Epithelial cell of esophagus (primary cell): ENCODE results near the gene ACAP3.

Experiments used
- DNase-seq: peaks from one replicate; pipeline ENCODE4 v3.0.0; 2010; ENCODE audit warnings: low read depth
- H3K4me3 ChIP-seq: 2 replicates; pipeline ENCODE4 v1.5.1; 2011; ENCODE audit warnings: mild to moderate bottlenecking, low read length, control low read depth
- TF ChIP-seq, protein P1 (sequence below): IDR thresholded peaks from 2 replicates; pipeline ENCODE4 v1.5.1; 2011; ENCODE audit warnings: low read depth, mild to moderate bottlenecking, low read length, control low read depth, inconsistent platforms; ENCODE audit not compliant: insufficient read depth; ENCODE audit errors: missing control alignments

ACAP3 gene

GRCh38 chr1:1268284-1268682 is 39.4 kb downstream of the ACAP3 start:
- TF ChIP-seq, protein P1, sequence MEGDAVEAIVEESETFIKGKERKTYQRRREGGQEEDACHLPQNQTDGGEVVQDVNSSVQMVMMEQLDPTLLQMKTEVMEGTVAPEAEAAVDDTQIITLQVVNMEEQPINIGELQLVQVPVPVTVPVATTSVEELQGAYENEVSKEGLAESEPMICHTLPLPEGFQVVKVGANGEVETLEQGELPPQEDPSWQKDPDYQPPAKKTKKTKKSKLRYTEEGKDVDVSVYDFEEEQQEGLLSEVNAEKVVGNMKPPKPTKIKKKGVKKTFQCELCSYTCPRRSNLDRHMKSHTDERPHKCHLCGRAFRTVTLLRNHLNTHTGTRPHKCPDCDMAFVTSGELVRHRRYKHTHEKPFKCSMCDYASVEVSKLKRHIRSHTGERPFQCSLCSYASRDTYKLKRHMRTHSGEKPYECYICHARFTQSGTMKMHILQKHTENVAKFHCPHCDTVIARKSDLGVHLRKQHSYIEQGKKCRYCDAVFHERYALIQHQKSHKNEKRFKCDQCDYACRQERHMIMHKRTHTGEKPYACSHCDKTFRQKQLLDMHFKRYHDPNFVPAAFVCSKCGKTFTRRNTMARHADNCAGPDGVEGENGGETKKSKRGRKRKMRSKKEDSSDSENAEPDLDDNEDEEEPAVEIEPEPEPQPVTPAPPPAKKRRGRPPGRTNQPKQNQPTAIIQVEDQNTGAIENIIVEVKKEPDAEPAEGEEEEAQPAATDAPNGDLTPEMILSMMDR: no peak
- DNase-seq: no peak
- H3K4me3 ChIP-seq: no peak overlapping the region

DNA sequence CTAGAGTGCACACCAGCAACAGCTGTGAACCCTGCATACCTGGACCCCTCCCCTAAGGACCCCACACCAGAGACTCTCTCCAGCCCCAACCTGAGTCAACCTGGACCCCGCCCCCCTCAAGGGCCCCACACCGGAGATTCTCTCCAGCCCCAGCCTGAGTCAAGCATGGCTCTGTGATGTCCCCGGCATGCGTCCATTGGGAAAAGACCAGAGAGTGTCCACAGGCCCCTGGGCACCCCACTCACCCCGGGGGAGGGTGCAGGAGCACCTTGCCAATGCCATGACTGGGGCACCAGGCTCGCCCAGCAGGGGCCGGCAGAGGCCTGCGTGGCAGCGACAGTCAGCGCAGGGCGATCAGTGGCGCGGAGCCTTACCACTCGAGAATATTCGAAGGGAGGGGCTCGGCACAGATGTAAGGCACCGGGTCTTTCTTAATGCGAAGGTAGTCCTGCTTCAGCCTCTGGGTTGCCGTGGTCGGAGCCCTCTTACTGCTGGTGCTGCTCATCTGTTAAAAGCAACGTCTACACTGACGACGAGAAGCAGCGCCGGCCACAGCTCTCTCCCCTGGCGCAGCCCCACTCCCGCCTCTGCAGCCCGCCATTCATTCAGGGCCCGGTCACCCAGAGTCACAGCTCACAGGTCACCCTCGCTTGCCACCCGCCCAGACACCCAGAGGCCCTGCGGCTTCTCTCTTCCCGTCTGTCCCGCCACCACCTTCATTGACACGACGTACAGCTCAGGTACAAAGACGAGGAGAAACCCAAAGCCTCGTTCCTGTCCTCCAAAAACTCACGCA is 40.0 kb downstream of the ACAP3 start:
- no peak overlapping the region for H3K4me3 ChIP-seq
- TF ChIP-seq, protein P1: no peak
- no peak for DNase-seq

DNA sequence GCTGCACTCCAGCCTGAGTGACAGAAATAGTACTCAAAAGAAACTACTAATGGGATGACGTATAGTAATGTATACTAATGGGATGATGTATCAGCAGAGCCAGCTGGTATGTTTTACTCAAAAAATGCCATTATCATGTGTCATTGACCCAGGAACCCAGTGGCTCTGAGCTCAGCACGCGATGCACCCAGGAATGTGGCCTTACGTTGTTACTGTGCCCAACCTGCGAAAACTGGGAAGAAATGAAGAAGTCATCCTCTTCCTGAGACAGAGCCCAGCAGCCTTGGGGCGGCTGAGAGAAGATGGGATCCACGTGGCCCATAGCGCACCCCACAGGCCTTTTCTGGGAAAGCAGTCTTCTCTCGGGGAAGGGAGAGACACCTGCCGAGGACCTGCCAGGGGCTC is 42.9 kb downstream of the ACAP3 start:
- no peak overlapping the region for H3K4me3 ChIP-seq
- DNase-seq: peak; percentile 96
- TF ChIP-seq, protein P1: peak; percentile 41

DNA sequence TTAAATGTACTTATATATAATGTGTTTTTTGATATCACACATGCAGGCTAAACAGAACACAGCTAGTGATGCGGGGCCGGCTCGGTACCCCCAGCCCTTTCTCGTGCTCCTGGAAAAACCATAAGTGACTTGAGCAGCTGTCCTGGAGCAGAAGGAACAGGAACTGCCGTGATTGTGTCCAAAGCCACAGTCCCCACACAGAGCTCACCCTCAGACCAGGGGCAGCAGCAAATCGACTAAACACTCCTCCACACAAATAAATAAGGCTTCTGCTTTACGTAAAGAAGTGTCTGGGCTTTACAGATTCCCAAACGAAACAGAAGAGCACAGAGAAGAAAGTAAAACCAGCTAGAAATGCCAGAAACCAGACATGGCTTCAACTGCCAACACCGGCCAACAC is 43.7 kb downstream of the ACAP3 start:
- H3K4me3 ChIP-seq: no peak overlapping the region
- TF ChIP-seq, protein P1: no peak
- DNase-seq: no peak

GRCh38 chr1:1262758-1263157 is 45.0 kb downstream of the ACAP3 start:
- TF ChIP-seq, protein P1: no peak
- no peak overlapping the region for H3K4me3 ChIP-seq
- DNase-seq: no peak

- no peak overlapping the region for H3K4me3 ChIP-seq
- no peak for DNase-seq
- TF ChIP-seq, protein P1: no peak
Measured at GRCh38 chr1:1262071-1262470, 45.7 kb downstream of the ACAP3 start.
